HG02884 (cell line): Measurements from ENCODE around the gene MOB3A.

ENCODE experiments used
- ATAC-seq: cut with Tn5 transposase; IDR thresholded peaks from one replicate; pipeline ENCODE4 v1.9.1; 2021; ENCODE audit warnings: mild to moderate bottlenecking, moderate library complexity; ENCODE audit not compliant: unreplicated experiment

MOB3A gene

GRCh38 chr19:2060884-2061494 is 35.1 kb downstream of the MOB3A start:
- ATAC-seq, result peak; percentile 23

GRCh38 chr19:2059422-2060201 is 36.5 kb downstream of the MOB3A start:
- no peak for ATAC-seq

- ATAC-seq, result no peak
These were observed 37.3 kb downstream of the MOB3A start for GRCh38 chr19:2058570-2059421.

- ATAC-seq, result no peak
These were observed 38.3 kb downstream of the MOB3A start for GRCh38 chr19:2057484-2058469.

GRCh38 chr19:2056837-2057192 is 39.3 kb downstream of the MOB3A start:
- ATAC-seq, result no peak

GRCh38 chr19:2055931-2056836 is 39.9 kb downstream of the MOB3A start:
- no peak for ATAC-seq

GRCh38 chr19:2054763-2055162 is 41.4 kb downstream of the MOB3A start:
- no peak for ATAC-seq

GRCh38 chr19:2053601-2054389 is 42.3 kb downstream of the MOB3A start:
- no peak for ATAC-seq

- no peak for ATAC-seq
These were observed 44.1 kb downstream of the MOB3A start for GRCh38 chr19:2051773-2052704.

- peak; percentile 43 for ATAC-seq
These were observed 44.9 kb downstream of the MOB3A start, which contains the start of gene MKNK2 for GRCh38 chr19:2050991-2051772. TSS of gene MKNK2 (minus strand) at chr19:2051244. CDS start at chr19:2050851, 393 bp downstream.

- no peak for ATAC-seq
These were observed 45.7 kb downstream of the MOB3A start for GRCh38 chr19:2050349-2050990.

- ATAC-seq, result no peak
These were observed 46.3 kb downstream of the MOB3A start for GRCh38 chr19:2049741-2050348.

- no peak for ATAC-seq
These were observed 47.0 kb downstream of the MOB3A start for GRCh38 chr19:2048959-2049740.

- ATAC-seq, result no peak
These were observed 47.8 kb downstream of the MOB3A start for GRCh38 chr19:2048104-2048958.
